MM.1S (cell line): Measurements from ENCODE around the gene TMX1.

ENCODE experiments used
- DNase-seq: peaks from one replicate; pipeline ENCODE4 v3.0.0-alpha.2; 2015
- H2AFZ ChIP-seq: fragments of 300-600 bp; sonication (generic); 2 replicates; pipeline ENCODE4 v1.6.0; 2016; ENCODE audit warnings: antibody characterized with exemption, low read length
- H3F3A ChIP-seq: fragments of 300-600 bp; sonication (generic); 2 replicates; pipeline ENCODE4 v1.6.1; 2016; ENCODE audit warnings: mild to moderate bottlenecking, antibody characterized with exemption, low read length, moderate library complexity, mixed read lengths; ENCODE audit not compliant: insufficient read depth
- H3K27ac ChIP-seq: fragments of 300-600 bp; sonication (generic); 2 replicates; pipeline ENCODE4 v1.5.1; 2016; ENCODE audit warnings: mild to moderate bottlenecking, low read length
- H3K27me3 ChIP-seq: fragments of 300-600 bp; sonication (generic); replicated peaks from 2 replicates; pipeline ENCODE4 v1.6.0; 2016; ENCODE audit warnings: low read length; ENCODE audit not compliant: insufficient read depth
- H3K36me3 ChIP-seq: fragments of 300-600 bp; sonication (generic); replicated peaks from 2 replicates; pipeline ENCODE4 v1.6.1; 2016; ENCODE audit warnings: mild to moderate bottlenecking, low read length, mixed read lengths; ENCODE audit not compliant: insufficient read depth
- H3K4me1 ChIP-seq: fragments of 300-600 bp; sonication (generic); 2 replicates; pipeline ENCODE4 v1.6.1; 2016; ENCODE audit warnings: low read length, mixed read lengths
- H3K4me2 ChIP-seq: fragments of 300-600 bp; sonication (generic); 2 replicates; pipeline ENCODE4 v1.6.0; 2016; ENCODE audit warnings: low read depth, low read length
- H3K4me3 ChIP-seq: fragments of 300-600 bp; sonication (generic); 2 replicates; pipeline ENCODE4 v1.5.1; 2016; ENCODE audit warnings: low read length, mixed read lengths
- H3K79me2 ChIP-seq: fragments of 300-600 bp; sonication (generic); 2 replicates; pipeline ENCODE4 v1.6.1; 2016; ENCODE audit warnings: mixed run types, low read length, mixed read lengths
- H3K9ac ChIP-seq: fragments of 300-600 bp; sonication (generic); 2 replicates; pipeline ENCODE4 v1.6.1; 2016; ENCODE audit warnings: low read length, mixed read lengths
- H3K9me2 ChIP-seq: fragments of 300-600 bp; sonication (generic); replicated peaks from 2 replicates; pipeline ENCODE4 v1.6.1; 2016; ENCODE audit warnings: mild to moderate bottlenecking, low read length, mixed read lengths; ENCODE audit not compliant: insufficient read depth
- H3K9me3 ChIP-seq: fragments of 300-600 bp; sonication (generic); replicated peaks from 2 replicates; pipeline ENCODE4 v1.6.1; 2016; ENCODE audit warnings: mild to moderate bottlenecking, low read length, mixed read lengths; ENCODE audit not compliant: insufficient read depth
- H4K20me1 ChIP-seq: fragments of 300-600 bp; sonication (generic); 2 replicates; pipeline ENCODE4 v1.6.1; 2016; ENCODE audit warnings: mild to moderate bottlenecking, low read length, moderate library complexity, mixed read lengths; ENCODE audit not compliant: insufficient read depth
- CTCF ChIP-seq: fragments of 300-600 bp; sonication (generic); IDR thresholded peaks from 2 replicates; pipeline ENCODE4 v1.5.1; 2016; ENCODE audit warnings: antibody characterized with exemption, low read length, mixed read lengths
- EZH2 ChIP-seq: fragments of 300-600 bp; sonication (generic); optimal IDR thresholded peaks from 2 replicates; pipeline ENCODE3; 2017; ENCODE audit warnings: low read depth, mild to moderate bottlenecking, antibody characterized with exemption, low read length, mixed read lengths
- EZH2phosphoT487 ChIP-seq: fragments of 300-600 bp; sonication (generic); IDR thresholded peaks from 2 replicates; pipeline ENCODE4 v1.6.1; 2018; ENCODE audit warnings: antibody characterized with exemption, low read length

The TMX1 gene

GRCh38 chr14:51293149-51293911 is 53.3 kb downstream of the TMX1 start:
- no peak for TF ChIP-seq EZH2phosphoT487
- TF ChIP-seq CTCF, result no peak
- no peak for TF ChIP-seq EZH2
- no peak for DNase-seq
- no peaks in the 10 kb centered on the region for H3K36me3 ChIP-seq
- H3K4me2 ChIP-seq, result no peak overlapping the region
- no peak overlapping the region for H3K4me3 ChIP-seq
- H3K9me2 ChIP-seq, result no peaks in the 10 kb centered on the region
- no peaks in the 10 kb centered on the region for H3K9me3 ChIP-seq
- no peaks in the 10 kb centered on the region for H3K79me2 ChIP-seq
- H3K27ac ChIP-seq, result no peak overlapping the region
- H4K20me1 ChIP-seq, result no peaks in the 10 kb centered on the region
- H2AFZ ChIP-seq, result no peak overlapping the region
- no peaks in the 10 kb centered on the region for H3K27me3 ChIP-seq
- no peaks in the 10 kb centered on the region for H3F3A ChIP-seq
- peaks cover under 1% of the 10 kb centered on the region; the same call in 1 of the 2 replicates for H3K4me1 ChIP-seq
- H3K9ac ChIP-seq, result no peak overlapping the region

GRCh38 chr14:51293912-51294389 is 53.9 kb downstream of the TMX1 start:
- Histone ChIP-seq H3K9ac (no peak overlapping the region), H3K4me2 (no peak overlapping the region), H2AFZ (no peak overlapping the region), H3K9me3 (no peaks in the 10 kb centered on the region), H3F3A (no peaks in the 10 kb centered on the region; the same call in 1 of the 2 replicates), H3K36me3 (no peaks in the 10 kb centered on the region), H3K9me2 (no peaks in the 10 kb centered on the region), H3K79me2 (no peaks in the 10 kb centered on the region), H3K4me1 (peaks cover 6% of the 10 kb centered on the region; the same call in 1 of the 2 replicates), H3K27me3 (no peaks in the 10 kb centered on the region), H3K4me3 (no peak overlapping the region), H3K27ac (no peak overlapping the region), H4K20me1 (no peaks in the 10 kb centered on the region)
- DNase-seq, result no peak
- TF ChIP-seq EZH2 (no peak), EZH2phosphoT487 (no peak), CTCF (no peak)

GRCh38 chr14:51294951-51295525 is 55.0 kb downstream of the TMX1 start:
- no peaks in the 10 kb centered on the region for H3K36me3 ChIP-seq
- H3K4me3 ChIP-seq, result no peak overlapping the region
- no peaks in the 10 kb centered on the region for H3K79me2 ChIP-seq
- H4K20me1 ChIP-seq, result no peaks in the 10 kb centered on the region
- H3K9me3 ChIP-seq, result no peaks in the 10 kb centered on the region
- H3K4me2 ChIP-seq, result no peak overlapping the region
- H3K27ac ChIP-seq, result no peak overlapping the region
- peaks cover 10% of the 10 kb centered on the region; the same call in 1 of the 2 replicates for H3K4me1 ChIP-seq
- H3K27me3 ChIP-seq, result no peaks in the 10 kb centered on the region
- H2AFZ ChIP-seq, result no peak overlapping the region
- no peak for DNase-seq
- TF ChIP-seq EZH2phosphoT487 (no peak), CTCF (no peak), EZH2 (no peak)
- no peak overlapping the region for H3K9ac ChIP-seq
- H3K9me2 ChIP-seq, result no peaks in the 10 kb centered on the region
- no peaks in the 10 kb centered on the region; the same call in 1 of the 2 replicates for H3F3A ChIP-seq
